Keratinocyte (primary cell): ENCODE measurements around the gene FAM228A. TPM values are rescaled to one million over a fixed set of nuclear protein-coding genes. Genes with fewer than 3 reads are reported as not detected.

ENCODE experiments used
- DNase-seq: peaks from one replicate; pipeline ENCODE4 v3.0.0-alpha.2; 2011; ENCODE audit warnings: low read depth, missing footprints, low spot score
- FAIRE-seq: peaks from 2 replicates; lab custom pipeline; 2011; peaks lifted over from hg19 to GRCh38; lab: Jason Lieb, UNC
- H2AFZ ChIP-seq: 2 replicates; pipeline ENCODE4 v1.6.0; 2012; ENCODE audit warnings: low read length, control low read depth, inconsistent platforms; ENCODE audit not compliant: control insufficient read depth
- H3K27ac ChIP-seq: 2 replicates; pipeline ENCODE4 v1.5.1; 2011; ENCODE audit warnings: low read length; ENCODE audit not compliant: control insufficient read depth, insufficient read depth
- H3K27me3 ChIP-seq: 3 replicates; pipeline ENCODE4 v1.6.0; 2011; ENCODE audit warnings: low read length; ENCODE audit not compliant: control insufficient read depth, insufficient read depth; ENCODE audit errors: extremely low read depth
- H3K36me3 ChIP-seq, 2 experiments: 2 replicates in 1 of 2; 3 replicates in 1 of 2; pipeline ENCODE4 v1.5.1; 2011; ENCODE audit warnings: low read length in 2 of 2, mild to moderate bottlenecking in 1 of 2; ENCODE audit not compliant: control insufficient read depth in 2 of 2, insufficient read depth in 2 of 2; ENCODE audit errors: extremely low read depth in 1 of 2
- H3K4me1 ChIP-seq: 3 replicates; pipeline ENCODE4 v1.5.1; 2011; ENCODE audit warnings: low read length; ENCODE audit not compliant: control insufficient read depth, insufficient read depth; ENCODE audit errors: extremely low read depth
- H3K4me2 ChIP-seq: 3 replicates; pipeline ENCODE4 v1.6.0; 2011; ENCODE audit warnings: low read depth, low read length; ENCODE audit not compliant: control insufficient read depth, insufficient read depth; ENCODE audit errors: extremely low read depth
- H3K4me3 ChIP-seq, 3 experiments: fragments of 200-600 bp in 1 of 3; sonication (generic) in 1 of 3; 2 replicates in 2 of 3; 3 replicates in 1 of 3; pipeline ENCODE4 v1.5.1; 2011 to 2016; ENCODE audit warnings: low read length in 3 of 3, mild to moderate bottlenecking in 3 of 3, control low read depth in 2 of 3, inconsistent platforms in 1 of 3, low read depth in 1 of 3, mixed read lengths in 1 of 3, mixed run types in 1 of 3, moderate library complexity in 1 of 3; ENCODE audit not compliant: control insufficient read depth in 2 of 3, insufficient read depth in 2 of 3; ENCODE audit errors: extremely low read depth in 1 of 3
- H3K79me2 ChIP-seq: 2 replicates; pipeline ENCODE4 v1.6.0; 2012; ENCODE audit warnings: low read length; ENCODE audit not compliant: control insufficient read depth, insufficient read depth
- H3K9ac ChIP-seq: 3 replicates; pipeline ENCODE4 v1.6.0; 2011; ENCODE audit warnings: low read length; ENCODE audit not compliant: control insufficient read depth, insufficient read depth; ENCODE audit errors: extremely low read depth
- H3K9me1 ChIP-seq: 3 replicates; pipeline ENCODE4 v1.6.0; 2011; ENCODE audit warnings: low read length; ENCODE audit not compliant: control insufficient read depth, insufficient read depth; ENCODE audit errors: extremely low read depth
- H3K9me3 ChIP-seq: 2 replicates; pipeline ENCODE4 v1.5.1; 2012; ENCODE audit warnings: low read depth, low read length; ENCODE audit not compliant: control insufficient read depth
- H4K20me1 ChIP-seq: 3 replicates; pipeline ENCODE4 v1.6.0; 2011; ENCODE audit warnings: low read length; ENCODE audit not compliant: control insufficient read depth, insufficient read depth; ENCODE audit errors: extremely low read depth
- EZH2 ChIP-seq: IDR thresholded peaks from one replicate; pipeline ENCODE4 v1.6.1; 2012; ENCODE audit warnings: inconsistent platforms, mild to moderate bottlenecking, low read length, moderate library complexity
- dilution Hi-C: fragments of 300-500 bp; cut with MboI; formaldehyde crosslinking; loops from one replicate; pipeline ENCODE4 v1.7.0; 2020; ENCODE audit warnings: low sequenced_read_pairs; ENCODE audit not compliant: extremely low pct_ligation_motif_present
- polyA plus RNA-seq, 5 experiments: library from polyadenylated mRNA; depleted of rRNA in 3 of 5; stranded (reverse) in 3 of 5; stranded (forward) in 1 of 5; unstranded in 1 of 5; fragments of >200 nt; gene quantifications; 1 replicate in 1 of 5; 2 replicates in 3 of 5; 3 replicates in 1 of 5; pipeline versions ENCODE4 v1.2.1 to v1.2.3, GENCODE V29; 2011 to 2012; ENCODE audit warnings: missing spikeins in 2 of 5, low read depth in 1 of 5, low replicate concordance in 1 of 5
- TF ChIP-seq, protein P1 (sequence below), 3 experiments: IDR thresholded peaks in 1 of 3; conservative IDR thresholded peaks in 1 of 3; optimal IDR thresholded peaks in 1 of 3; 2 replicates in 2 of 3; 3 replicates in 1 of 3; pipeline versions ENCODE3 to v1.5.1; 2011; ENCODE audit warnings: low read length in 3 of 3, mild to moderate bottlenecking in 3 of 3, moderate library complexity in 2 of 3, control low read depth in 1 of 3, inconsistent platforms in 1 of 3; ENCODE audit not compliant: insufficient read depth in 2 of 3; ENCODE audit errors: extremely low read depth in 1 of 3

FAM228A gene
- polyA plus RNA-seq, 1 donor (not counting 4 experiments of a cell fraction or from before 2014, with no cell fraction given), result not detected

DNA sequence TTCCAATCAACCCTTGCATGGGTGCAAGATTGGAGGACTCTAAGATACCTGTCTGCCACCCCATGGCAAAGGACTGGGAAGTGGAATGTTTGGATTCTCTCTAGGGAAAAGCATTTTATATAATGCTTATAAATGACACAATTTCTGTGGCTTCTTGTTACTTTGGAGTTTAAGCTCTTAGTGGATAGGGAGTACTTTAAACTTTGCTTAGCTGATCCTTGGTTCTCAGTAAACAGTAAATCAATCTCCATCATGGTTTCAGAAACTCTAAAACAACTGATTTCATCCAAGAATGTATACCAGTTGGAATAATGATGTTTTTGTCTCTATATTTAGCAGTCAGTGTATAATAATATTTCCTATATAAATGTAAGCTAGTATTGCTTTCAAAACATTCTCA, 14.1 kb upstream of the FAM228A start:
- H3K27ac ChIP-seq, result no peak overlapping the region
- no peak overlapping the region for H2AFZ ChIP-seq
- no peak overlapping the region for H3K4me2 ChIP-seq
- H4K20me1 ChIP-seq, result no peaks in the 10 kb centered on the region
- H3K36me3 ChIP-seq, result no peaks in the 10 kb centered on the region
- no peaks in the 10 kb centered on the region for H3K79me2 ChIP-seq
- no peaks in the 10 kb centered on the region for H3K9me1 ChIP-seq
- H3K27me3 ChIP-seq, result no peaks in the 10 kb centered on the region
- TF ChIP-seq, protein P1, sequence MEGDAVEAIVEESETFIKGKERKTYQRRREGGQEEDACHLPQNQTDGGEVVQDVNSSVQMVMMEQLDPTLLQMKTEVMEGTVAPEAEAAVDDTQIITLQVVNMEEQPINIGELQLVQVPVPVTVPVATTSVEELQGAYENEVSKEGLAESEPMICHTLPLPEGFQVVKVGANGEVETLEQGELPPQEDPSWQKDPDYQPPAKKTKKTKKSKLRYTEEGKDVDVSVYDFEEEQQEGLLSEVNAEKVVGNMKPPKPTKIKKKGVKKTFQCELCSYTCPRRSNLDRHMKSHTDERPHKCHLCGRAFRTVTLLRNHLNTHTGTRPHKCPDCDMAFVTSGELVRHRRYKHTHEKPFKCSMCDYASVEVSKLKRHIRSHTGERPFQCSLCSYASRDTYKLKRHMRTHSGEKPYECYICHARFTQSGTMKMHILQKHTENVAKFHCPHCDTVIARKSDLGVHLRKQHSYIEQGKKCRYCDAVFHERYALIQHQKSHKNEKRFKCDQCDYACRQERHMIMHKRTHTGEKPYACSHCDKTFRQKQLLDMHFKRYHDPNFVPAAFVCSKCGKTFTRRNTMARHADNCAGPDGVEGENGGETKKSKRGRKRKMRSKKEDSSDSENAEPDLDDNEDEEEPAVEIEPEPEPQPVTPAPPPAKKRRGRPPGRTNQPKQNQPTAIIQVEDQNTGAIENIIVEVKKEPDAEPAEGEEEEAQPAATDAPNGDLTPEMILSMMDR (optimal IDR thresholded peaks at IDR 0.05 in 1 of 3, IDR thresholded peaks at IDR 0.05 in 1 of 3, conservative IDR thresholded peaks at IDR 0.05 in 1 of 3; ENCODE audit: extremely low read depth in 1 of 3, insufficient read depth in 2 of 3, low read length in 3 of 3), result no peak
- TF ChIP-seq EZH2, result no peak
- no peaks in the 10 kb centered on the region for H3K9me3 ChIP-seq
- FAIRE-seq (no peak), DNase-seq (no peak)
- H3K9ac ChIP-seq, result no peak overlapping the region
- dilution Hi-C loops, result no loop called here
- H3K4me1 ChIP-seq, result no peaks in the 10 kb centered on the region
- no peak overlapping the region for H3K4me3 ChIP-seq

DNA sequence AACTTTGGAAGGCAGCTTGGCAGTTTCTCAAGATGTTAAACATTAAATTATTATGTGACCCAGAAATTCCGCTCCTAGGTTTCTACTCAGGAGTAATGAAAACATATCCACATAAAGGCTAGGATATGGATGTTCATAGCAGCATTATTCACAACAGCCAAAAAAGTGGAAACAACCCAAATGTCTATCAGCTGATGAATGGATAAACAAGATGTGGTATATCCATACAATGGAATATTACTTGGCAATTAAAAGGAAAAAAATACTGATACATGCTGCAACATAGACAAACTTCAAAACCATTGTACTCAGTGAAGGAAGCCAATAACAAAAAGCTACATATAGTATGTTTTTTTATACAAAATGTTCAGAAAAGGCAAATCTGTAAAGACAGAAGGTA, 12.4 kb upstream of the FAM228A start:
- no peaks in the 10 kb centered on the region for H3K9me1 ChIP-seq
- no peaks in the 10 kb centered on the region for H3K27me3 ChIP-seq
- no peaks in the 10 kb centered on the region for H4K20me1 ChIP-seq
- no peaks in the 10 kb centered on the region for H3K79me2 ChIP-seq
- no peak for DNase-seq
- H3K9me3 ChIP-seq, result no peaks in the 10 kb centered on the region
- no peak overlapping the region for H3K4me3 ChIP-seq
- no peak overlapping the region for H3K9ac ChIP-seq
- FAIRE-seq, result no peak
- no peaks in the 10 kb centered on the region for H3K4me1 ChIP-seq
- dilution Hi-C loops, result no loop called here
- H3K4me2 ChIP-seq, result no peak overlapping the region
- no peak overlapping the region for H2AFZ ChIP-seq
- no peak overlapping the region for H3K27ac ChIP-seq
- TF ChIP-seq EZH2, result no peak
- H3K36me3 ChIP-seq, result no peaks in the 10 kb centered on the region

DNA sequence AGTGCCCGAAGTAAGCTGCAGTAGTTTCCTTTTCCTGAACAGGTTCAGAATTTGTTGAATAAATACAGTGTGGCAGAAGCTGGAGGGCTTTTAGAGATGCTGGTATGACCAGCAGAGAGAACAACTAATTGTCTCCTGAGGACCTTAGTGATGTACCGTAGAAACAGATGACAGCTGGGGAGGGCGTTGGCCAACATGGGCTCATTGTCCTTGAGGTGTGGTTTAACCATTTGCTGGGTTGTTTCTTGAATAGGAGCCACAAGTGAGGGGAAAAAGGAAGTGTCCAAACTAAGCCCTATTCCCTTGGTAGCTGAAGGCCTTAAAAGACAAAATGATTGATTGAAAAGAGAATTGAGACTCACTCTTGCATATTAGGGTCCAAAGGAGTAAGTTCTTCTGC, 11.7 kb upstream of the FAM228A start:
- dilution Hi-C loops, result no loop called here
- Histone ChIP-seq H3K4me3 (no peak overlapping the region), H3K4me2 (no peak overlapping the region), H4K20me1 (no peaks in the 10 kb centered on the region), H3K27me3 (no peaks in the 10 kb centered on the region), H3K9me1 (no peaks in the 10 kb centered on the region), H3K36me3 (no peaks in the 10 kb centered on the region), H3K9me3 (no peaks in the 10 kb centered on the region), H3K4me1 (no peaks in the 10 kb centered on the region), H3K27ac (no peak overlapping the region), H2AFZ (no peak overlapping the region), H3K79me2 (no peaks in the 10 kb centered on the region), H3K9ac (no peak overlapping the region)
- FAIRE-seq (no peak), DNase-seq (no peak)
- TF ChIP-seq EZH2, result no peak
- TF ChIP-seq, protein P1 (optimal IDR thresholded peaks at IDR 0.05 in 1 of 3, IDR thresholded peaks at IDR 0.05 in 1 of 3, conservative IDR thresholded peaks at IDR 0.05 in 1 of 3; ENCODE audit: extremely low read depth in 1 of 3, insufficient read depth in 2 of 3, low read length in 3 of 3), result no peak
